GM19023 (cell line): ENCODE results near the gene BRSK1.

Experiments used
- ATAC-seq: cut with Tn5 transposase; IDR thresholded peaks from one replicate; pipeline ENCODE4 v1.9.1; 2021; ENCODE audit warnings: mild to moderate bottlenecking, moderate library complexity; ENCODE audit not compliant: unreplicated experiment

Gene BRSK1

DNA sequence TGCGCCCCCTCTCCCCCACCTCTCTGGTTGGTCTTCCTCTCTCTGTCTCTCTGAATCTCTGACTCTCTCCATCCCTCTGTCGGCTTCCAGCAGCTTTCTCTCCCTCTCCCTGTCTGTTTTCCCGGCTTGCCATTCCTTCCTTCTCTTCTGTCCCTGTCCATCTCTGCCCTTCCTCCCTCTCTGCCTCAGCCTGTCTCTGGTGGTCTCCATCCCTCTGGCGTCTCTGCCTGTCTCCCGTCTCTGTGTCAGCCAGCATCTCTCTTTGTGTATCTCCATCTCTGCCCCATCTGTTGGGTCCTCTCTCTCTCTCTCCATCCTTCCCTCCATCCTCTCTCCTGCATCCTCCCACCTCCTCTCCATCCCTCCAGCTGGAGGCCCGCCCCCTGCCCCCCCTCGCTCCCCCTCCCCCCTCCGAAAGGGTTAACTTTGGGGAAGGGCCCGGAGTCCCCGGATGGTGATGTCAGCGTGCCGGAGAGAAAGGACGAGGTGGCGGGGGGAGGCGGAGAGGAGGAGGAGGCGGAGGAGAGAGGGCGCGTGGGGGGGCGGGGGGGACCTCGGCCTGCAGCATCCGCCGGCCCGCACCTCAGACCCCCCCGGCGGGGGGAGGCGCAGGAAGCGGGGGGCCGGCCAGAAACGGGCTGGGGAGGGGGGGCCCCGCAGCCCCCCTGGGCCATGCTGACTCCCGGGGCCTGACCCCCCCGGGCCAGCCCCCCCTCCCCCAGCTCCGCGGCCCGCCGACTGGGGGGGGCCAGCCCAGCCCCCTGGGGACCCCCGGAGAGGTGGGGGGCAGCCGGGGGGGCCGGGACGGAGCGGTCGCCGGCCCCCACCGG, at the start of gene BRSK1:
Gene BRSK1 (plus strand): TSS at position 450 of the 830 bp plus-strand sequence. CDS start 446 bp downstream, outside the sequence.
- ATAC-seq: no peak

- ATAC-seq: no peak
These were observed 45.8 kb upstream of the BRSK1 start for GRCh38 chr19:55238030-55238429.

DNA sequence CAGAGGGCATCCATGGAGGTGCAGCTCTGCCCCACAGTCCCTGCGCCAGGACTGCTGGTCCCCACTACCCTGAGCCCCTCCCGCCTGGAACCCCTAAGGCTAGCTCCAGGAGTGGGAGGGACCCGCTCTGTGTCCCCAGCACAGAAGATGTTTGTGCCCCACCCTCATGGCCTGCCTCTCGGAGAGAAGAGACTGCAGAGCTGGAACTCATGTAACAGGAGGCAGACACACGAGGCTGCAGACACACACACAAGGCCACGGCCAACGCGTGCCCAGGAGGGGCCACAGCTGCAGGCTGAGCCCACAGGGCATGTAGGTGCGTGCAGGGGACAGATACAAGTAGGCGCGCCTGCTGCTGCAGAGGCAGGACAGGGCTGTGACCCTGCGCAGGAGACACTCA, 44.8 kb upstream of the BRSK1 start:
- ATAC-seq: no peak

GRCh38 chr19:55240713-55241020, 43.1 kb upstream of the BRSK1 start:
- no peak for ATAC-seq

- ATAC-seq: no peak
These were observed 42.5 kb upstream of the BRSK1 start for GRCh38 chr19:55241143-55241934.

DNA sequence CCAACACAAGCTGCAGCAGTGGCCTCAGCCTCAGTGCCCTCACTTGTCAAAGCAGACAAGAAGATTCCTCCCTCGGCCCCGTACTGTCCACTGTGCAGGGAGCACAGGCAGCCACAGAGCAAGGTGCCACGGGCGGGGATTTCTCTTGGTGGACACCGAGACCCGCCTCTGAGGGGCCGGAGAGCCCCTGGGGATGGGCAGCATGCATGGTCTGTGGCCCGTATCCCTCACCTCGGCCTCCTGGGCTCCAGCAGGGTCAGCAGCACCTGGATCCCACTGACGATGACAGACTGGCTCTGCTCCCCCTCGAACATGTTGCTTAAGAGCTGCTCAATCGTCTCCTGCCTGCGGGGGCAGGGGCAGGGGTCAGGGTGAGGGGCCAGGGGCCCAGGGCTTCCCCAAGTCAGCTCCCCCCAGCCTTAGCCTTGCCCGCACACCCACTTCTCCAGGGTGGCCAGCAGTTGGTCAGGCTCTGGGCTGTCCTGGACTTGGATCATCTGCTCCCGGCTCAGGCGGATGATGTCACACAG, 41.8 kb upstream of the BRSK1 start:
- ATAC-seq: no peak

DNA sequence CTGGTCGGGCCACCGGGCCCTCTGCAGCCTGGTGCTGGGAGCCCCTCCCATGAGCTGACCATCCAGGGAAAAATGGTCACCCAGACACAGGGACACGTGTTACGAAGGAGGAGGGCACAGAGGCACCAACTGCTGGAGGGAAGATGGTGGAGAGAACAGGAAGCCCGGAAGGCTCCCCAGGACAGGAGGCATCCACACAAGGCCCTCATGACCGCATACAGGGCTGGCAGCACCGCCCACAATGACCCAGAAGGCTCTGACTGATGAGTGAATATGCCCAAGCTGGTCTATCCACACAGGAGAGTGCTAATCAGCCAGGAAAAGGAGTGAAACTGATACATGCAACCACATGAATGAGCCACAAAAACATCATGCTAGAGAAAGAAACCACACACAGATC, 41.3 kb upstream of the BRSK1 start:
- ATAC-seq: no peak

DNA sequence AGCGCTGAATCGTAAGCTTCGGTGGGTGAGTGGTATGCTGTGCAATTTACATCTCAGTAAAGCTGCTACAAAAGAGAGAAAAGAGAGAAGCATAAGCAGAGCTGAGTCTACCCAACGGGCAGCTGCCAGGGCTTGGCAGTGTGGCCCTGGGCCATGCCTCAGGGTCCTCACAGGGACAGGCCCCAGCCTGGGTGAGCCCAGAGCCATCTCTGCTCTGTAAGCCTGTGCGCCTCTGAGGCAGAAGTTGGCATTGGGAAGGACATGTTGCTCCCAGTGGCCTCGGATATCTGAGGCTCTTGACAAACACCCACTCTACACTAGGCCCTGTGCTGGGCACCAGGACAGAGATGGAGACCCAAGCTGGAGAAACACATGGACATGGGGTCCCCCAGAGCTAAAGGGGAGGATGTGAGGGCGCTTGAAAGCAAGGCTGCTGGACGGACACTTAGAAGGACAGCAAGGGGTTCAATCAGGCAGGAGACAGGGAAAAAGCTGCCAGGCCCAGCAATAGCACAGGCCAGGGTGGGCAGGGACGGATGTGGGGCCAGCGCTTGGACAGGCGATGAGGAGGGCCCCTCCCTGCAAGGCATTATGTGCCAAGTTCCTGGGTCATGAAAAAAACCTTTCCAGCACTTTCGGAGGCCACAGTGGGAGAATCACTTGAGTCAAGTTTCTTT, 39.7 kb upstream of the BRSK1 start:
- no peak for ATAC-seq

DNA sequence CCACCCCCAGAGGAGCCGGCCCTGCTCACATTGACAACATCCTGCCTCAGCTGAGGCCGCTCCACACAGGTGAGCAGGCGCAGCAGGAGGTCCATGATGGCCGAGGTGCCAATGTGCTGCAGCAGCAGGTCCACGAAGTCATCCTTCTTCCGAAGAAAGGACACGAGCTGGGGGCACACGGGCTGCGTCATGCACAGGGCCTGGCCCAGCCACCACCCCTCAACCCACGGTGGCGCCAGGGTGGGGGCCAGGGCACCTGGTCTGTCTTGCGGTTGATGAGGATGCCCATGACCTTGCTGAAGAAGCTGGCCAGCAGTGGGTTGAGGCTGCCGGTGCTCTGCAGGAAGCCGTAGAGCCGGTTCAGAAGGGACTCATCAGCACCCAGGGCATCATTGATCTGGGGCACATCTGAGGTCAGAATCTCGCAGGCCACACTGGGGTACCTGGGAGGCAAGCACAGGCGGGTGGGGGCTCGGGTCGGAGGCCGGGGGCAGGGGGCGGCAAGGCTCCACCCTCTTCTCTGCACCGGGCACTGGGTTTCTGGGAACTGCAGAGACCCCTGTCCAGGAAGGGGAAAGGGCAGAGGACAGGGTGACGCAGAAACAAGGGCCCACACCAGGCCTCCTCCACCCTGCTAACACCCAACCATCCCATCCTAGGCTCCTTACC, 38.4 kb upstream of the BRSK1 start:
- ATAC-seq: no peak

DNA sequence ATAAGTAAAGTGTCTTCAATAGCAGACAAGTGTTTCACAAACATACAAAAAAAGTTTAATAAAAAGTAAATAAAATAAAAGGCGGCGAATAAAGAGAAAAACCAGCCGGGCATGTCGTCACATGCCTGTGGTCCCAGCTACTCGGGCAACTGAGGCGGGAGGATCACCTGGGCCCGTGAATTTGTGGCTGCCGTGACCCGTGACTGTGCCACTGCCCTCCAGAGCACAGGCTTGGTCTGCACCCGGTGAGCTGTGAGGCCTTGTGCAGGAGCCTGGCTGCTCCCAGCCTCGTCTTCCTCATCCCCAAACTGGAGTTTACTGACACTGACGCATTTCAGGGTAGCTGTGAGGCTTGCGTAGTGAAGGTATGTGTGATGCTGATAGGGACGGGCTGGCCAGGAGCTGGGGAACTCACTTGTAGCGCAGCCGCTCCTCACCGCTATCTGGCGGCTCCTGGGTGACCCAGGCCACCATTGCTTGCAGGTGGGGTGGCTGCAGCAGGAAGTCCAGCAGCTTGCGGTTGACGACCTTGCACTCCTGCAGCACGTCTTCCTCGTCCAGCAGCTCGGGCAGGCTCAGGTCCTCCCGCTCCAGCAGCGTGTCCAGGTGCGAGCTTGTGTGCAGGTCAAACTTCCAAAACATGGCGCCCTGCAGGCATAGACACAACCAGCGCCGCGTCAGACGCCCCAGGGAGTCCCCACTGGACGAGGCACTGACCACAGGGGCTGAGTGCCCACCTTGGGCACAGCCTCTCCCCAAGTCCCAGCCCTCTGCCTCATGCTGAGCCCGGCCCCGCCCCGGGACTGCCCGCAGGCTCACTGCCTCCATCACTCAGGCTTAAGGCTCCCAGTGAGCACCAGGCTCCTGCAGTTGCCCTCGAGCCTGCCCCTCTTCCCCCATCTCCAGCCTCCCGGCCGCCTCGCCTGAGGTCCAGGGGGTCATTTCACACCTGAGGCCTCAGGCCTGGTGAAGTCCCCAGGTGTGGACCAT, 37.0 kb upstream of the BRSK1 start:
- no peak for ATAC-seq

- ATAC-seq: no peak
These were observed 36.1 kb upstream of the BRSK1 start for GRCh38 chr19:55247621-55248099.

- no peak for ATAC-seq
These were observed 35.6 kb upstream of the BRSK1 start for GRCh38 chr19:55248166-55248675.

DNA sequence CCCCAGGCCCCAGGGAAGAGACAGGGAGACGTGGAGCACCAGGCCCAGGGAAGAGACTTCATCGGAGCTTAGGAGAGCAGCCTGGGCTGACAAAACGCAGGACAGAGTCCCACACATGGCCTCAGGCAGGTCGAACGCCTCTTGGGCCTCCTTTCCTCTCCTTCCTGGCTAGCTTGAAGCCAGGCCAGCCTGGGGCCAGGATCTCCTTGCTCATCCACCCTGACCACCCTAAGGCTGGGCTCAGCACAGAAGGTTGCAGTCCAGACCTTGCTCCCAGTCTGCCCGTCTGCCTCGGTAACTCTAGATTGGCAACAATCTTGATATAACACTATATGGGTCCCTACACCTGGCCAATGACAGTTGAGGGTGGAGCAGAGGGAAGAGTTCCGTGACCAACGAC, 35.1 kb upstream of the BRSK1 start:
- no peak for ATAC-seq

DNA sequence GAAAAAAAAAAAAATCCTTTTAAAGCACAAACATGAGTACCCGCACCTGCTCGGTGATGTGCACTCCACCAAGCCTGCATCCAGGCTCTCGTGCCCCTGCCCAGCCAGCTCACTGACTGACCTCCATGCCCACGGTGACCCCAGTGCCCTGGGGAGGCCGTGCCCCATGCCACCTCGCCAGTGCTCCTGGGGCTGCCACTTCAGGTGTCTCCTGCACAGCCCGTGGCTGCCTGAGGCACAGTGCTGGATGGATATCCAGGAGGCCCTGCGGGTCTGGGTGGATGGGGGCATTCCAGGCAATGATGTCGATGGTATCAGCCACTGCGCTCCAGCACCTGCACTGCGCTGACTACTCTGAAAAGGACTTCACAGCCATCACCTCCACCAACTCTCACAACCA, 34.0 kb upstream of the BRSK1 start:
- ATAC-seq: no peak

DNA sequence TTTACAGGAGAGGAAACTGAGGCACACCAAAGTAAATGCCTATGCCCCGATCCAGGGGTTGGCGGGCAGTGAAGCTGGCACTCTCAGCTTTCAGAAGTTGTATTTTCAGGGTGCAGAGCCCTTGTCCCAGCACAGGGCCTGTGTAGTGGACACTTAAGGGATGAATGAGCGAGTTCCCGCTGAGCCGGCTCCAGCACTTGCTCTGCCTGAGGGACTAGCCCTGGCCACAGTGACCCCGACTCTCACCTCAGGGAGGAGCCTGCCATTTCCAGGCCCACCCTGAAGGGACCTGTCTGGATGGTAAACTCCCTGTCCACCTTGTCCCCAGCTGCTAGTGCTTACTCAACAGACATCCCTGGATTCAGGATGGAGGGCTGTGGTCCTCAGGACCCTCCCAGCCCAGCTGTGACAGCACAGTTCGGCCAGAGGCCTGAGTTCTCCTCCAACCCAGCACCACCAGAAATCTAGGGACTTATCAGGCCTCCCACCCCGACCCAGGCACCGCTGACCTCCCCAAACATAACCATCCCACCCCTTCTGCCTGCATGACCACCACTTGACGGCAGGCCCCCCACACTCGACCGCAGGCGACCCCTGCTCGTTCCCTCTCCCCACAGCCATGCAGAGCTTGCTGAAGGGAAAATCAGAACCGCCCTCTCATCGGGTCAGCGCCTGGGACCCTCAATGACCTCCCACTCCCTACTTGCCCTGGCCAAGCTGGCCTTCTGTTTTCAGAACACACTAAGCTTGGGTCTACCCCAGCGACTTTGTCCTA, 33.3 kb upstream of the BRSK1 start:
- ATAC-seq: no peak

- no peak for ATAC-seq
These were observed 32.3 kb upstream of the BRSK1 start for GRCh38 chr19:55251341-55252081.

- ATAC-seq: no peak
These were observed 30.8 kb upstream of the BRSK1 start for GRCh38 chr19:55252760-55253663.
